SIG-M5 (cell line): ENCODE results near the gene PAQR8.
"Not testable (repeated sequence)": the region's sequence is repeated elsewhere in the genome, so short reads cannot be mapped to it uniquely, and the experiment has no call there.

Experiments used
- DNase-seq: peaks from one replicate; lab custom pipeline; 2025; lab: John Stamatoyannopoulos, UW

PAQR8 gene

GRCh38 chr6:52376763-52377162 lies 14.8 kb downstream of the PAQR8 start:
- no peak for DNase-seq

GRCh38 chr6:52377538-52378221 lies 15.7 kb downstream of the PAQR8 start:
- no peak for DNase-seq

- no peak for DNase-seq
These were observed 19.3 kb downstream of the PAQR8 start for GRCh38 chr6:52381249-52381648.

GRCh38 chr6:52384145-52384766 lies 22.3 kb downstream of the PAQR8 start:
- no peak for DNase-seq

- DNase-seq: no peak
These were observed 23.1 kb downstream of the PAQR8 start for GRCh38 chr6:52385074-52385473.

GRCh38 chr6:52388119-52388518 lies 26.2 kb downstream of the PAQR8 start:
- not testable (repeated sequence) for DNase-seq

GRCh38 chr6:52388790-52389189 lies 26.8 kb downstream of the PAQR8 start:
- no peak for DNase-seq

- DNase-seq: no peak
These were observed 27.3 kb downstream of the PAQR8 start for GRCh38 chr6:52389264-52389625.

GRCh38 chr6:52389626-52390360 lies 27.8 kb downstream of the PAQR8 start:
- DNase-seq: no peak

GRCh38 chr6:52390361-52390727 lies 28.4 kb downstream of the PAQR8 start:
- DNase-seq: no peak

- DNase-seq: no peak
These were observed 29.6 kb downstream of the PAQR8 start for GRCh38 chr6:52391599-52391998.

- no peak for DNase-seq
These were observed 31.0 kb downstream of the PAQR8 start for GRCh38 chr6:52392944-52393343.

- DNase-seq: no peak
These were observed 31.8 kb downstream of the PAQR8 start for GRCh38 chr6:52393780-52394179.

GRCh38 chr6:52394251-52394666 lies 32.3 kb downstream of the PAQR8 start:
- DNase-seq: no peak

GRCh38 chr6:52395969-52396368 lies 34.0 kb downstream of the PAQR8 start:
- DNase-seq: no peak

- no peak for DNase-seq
These were observed 37.8 kb downstream of the PAQR8 start for GRCh38 chr6:52399511-52400312.

GRCh38 chr6:52400313-52401041 lies 38.5 kb downstream of the PAQR8 start:
- DNase-seq: no peak

GRCh38 chr6:52403086-52403485 lies 41.1 kb downstream of the PAQR8 start:
- DNase-seq: no peak

- DNase-seq: no peak
These were observed 41.7 kb downstream of the PAQR8 start for GRCh38 chr6:52403627-52404026.

- DNase-seq: no peak
These were observed 43.3 kb downstream of the PAQR8 start for GRCh38 chr6:52405243-52405642.

- DNase-seq: no peak
These were observed 45.5 kb downstream of the PAQR8 start for GRCh38 chr6:52407467-52407866.

- DNase-seq: no peak
These were observed 47.5 kb downstream of the PAQR8 start for GRCh38 chr6:52409499-52409898.
